Memory B cell (primary cell): Measurements from ENCODE around the gene CFAP73.

Source experiments
- ATAC-seq: fragments of 150-1000 bp; cut with Tn5 transposase; 2 replicates; pipeline ENCODE4 v1.10.0; 2021; ENCODE audit warnings: low read depth, mild to moderate bottlenecking, moderate library complexity
- DNase-seq, 2 donors: peaks; one replicate each; pipeline ENCODE4 v3.0.0; 2022; ENCODE audit warnings: low spot score in 2 of 2
- H3K27ac Mint-ChIP-seq: one replicate; pipeline ENCODE4 v1.8.0; 2022; ENCODE audit warnings: mild to moderate bottlenecking, moderate library complexity, mixed read lengths
- H3K27me3 Mint-ChIP-seq: one replicate; pipeline ENCODE4 v1.8.0; 2022; ENCODE audit warnings: mixed read lengths
- H3K36me3 Mint-ChIP-seq: one replicate; pipeline ENCODE4 v1.8.0; 2022; ENCODE audit warnings: mild to moderate bottlenecking, mixed read lengths
- H3K4me1 Mint-ChIP-seq: one replicate; pipeline ENCODE4 v1.8.0; 2022; ENCODE audit warnings: mixed read lengths
- H3K4me3 Mint-ChIP-seq: one replicate; pipeline ENCODE4 v1.8.0; 2022; ENCODE audit warnings: mild to moderate bottlenecking, moderate library complexity, mixed read lengths
- H3K9me3 Mint-ChIP-seq: one replicate; pipeline ENCODE4 v1.8.0; 2022; ENCODE audit warnings: mixed read lengths

The CFAP73 gene

GRCh38 chr12:113158439-113159203, 9.1 kb downstream of the CFAP73 start:
- Mint-ChIP-seq H3K4me1 (peaks cover 5% of the 10 kb centered on the region), H3K27ac (no peak overlapping the region)
- no peak for ATAC-seq

DNA sequence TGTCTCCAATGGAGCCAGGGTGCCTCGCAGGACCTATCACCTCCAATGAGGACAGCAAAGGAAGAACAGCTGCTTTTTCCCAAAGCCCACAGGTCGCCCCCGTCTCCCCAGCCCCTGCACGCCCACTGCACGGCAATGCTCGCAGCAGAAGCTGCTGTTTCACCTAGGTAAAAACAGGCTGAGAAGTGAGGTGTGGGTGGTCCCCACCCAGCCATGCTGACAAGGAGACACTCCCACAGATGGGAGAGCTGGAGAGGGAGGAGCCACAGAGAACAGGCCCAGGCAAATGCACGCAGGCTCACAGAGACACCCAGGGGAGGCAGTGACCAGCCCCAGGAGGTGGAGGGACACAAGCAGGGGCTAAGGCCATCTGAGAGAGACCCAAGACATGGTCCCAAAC, 10.4 kb downstream of the CFAP73 start:
- no peak for DNase-seq
- no peak overlapping the region for H3K27ac Mint-ChIP-seq
- H3K36me3 Mint-ChIP-seq = peaks cover 35% of the 10 kb centered on the region
- H3K9me3 Mint-ChIP-seq = no peaks in the 10 kb centered on the region
- H3K27me3 Mint-ChIP-seq = peaks cover 2% of the 10 kb centered on the region
- H3K4me3 Mint-ChIP-seq = no peak overlapping the region
- H3K4me1 Mint-ChIP-seq = peaks cover 2% of the 10 kb centered on the region
- ATAC-seq = no peak

More at GRCh38 chr12:113158439-113159203, 9.1 kb downstream of the CFAP73 start:
- Mint-ChIP-seq H3K4me3 (no peak overlapping the region), H3K9me3 (no peaks in the 10 kb centered on the region), H3K27me3 (peaks cover 3% of the 10 kb centered on the region), H3K36me3 (peaks cover 33% of the 10 kb centered on the region)
- no peak for DNase-seq

- DNase-seq (no peak), ATAC-seq (peak; percentile 56)
- Mint-ChIP-seq H3K27me3 (peaks cover under 1% of the 10 kb centered on the region), H3K4me1 (peaks cover 2% of the 10 kb centered on the region), H3K4me3 (no peak overlapping the region), H3K27ac (no peak overlapping the region), H3K9me3 (no peaks in the 10 kb centered on the region), H3K36me3 (peaks cover 42% of the 10 kb centered on the region)
These were observed 12.0 kb downstream of the CFAP73 start for GRCh38 chr12:113161415-113162016.

- ATAC-seq (no peak), DNase-seq (no peak)
- Mint-ChIP-seq H3K4me3 (no peak overlapping the region), H3K27ac (no peak overlapping the region), H3K9me3 (no peaks in the 10 kb centered on the region), H3K36me3 (peaks cover 42% of the 10 kb centered on the region), H3K27me3 (no peaks in the 10 kb centered on the region), H3K4me1 (peaks cover 2% of the 10 kb centered on the region)
These were observed 12.8 kb downstream of the CFAP73 start for GRCh38 chr12:113162102-113163029.

- H3K36me3 Mint-ChIP-seq = peaks cover 36% of the 10 kb centered on the region
- DNase-seq = no peak
- no peak overlapping the region for H3K4me3 Mint-ChIP-seq
- peaks cover 2% of the 10 kb centered on the region for H3K4me1 Mint-ChIP-seq
- no peak for ATAC-seq
- no peaks in the 10 kb centered on the region for H3K27me3 Mint-ChIP-seq
- H3K27ac Mint-ChIP-seq = no peak overlapping the region
- no peaks in the 10 kb centered on the region for H3K9me3 Mint-ChIP-seq
These were observed 13.5 kb downstream of the CFAP73 start for GRCh38 chr12:113163030-113163360.

DNA sequence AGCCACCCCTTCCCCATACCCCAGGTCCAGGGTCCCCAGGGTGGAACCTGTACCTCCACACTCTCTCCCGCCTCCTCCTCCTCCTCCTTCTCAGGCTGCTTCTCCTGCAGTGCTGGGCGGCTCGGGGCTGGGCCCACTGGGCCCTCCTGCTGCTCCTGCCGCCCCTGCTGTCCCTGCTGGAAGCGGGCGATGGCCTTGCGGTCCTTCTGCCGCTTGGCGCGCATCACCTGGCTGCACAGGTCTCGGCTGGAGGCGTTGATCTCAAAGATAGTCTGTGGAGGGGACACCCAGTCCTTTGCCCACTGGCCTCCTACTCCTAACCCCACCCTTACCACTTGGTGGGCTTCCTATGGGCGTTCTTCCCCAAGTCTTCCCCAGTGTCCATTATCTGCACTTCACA, 14.5 kb downstream of the CFAP73 start:
- Mint-ChIP-seq H3K27ac (no peak overlapping the region), H3K4me1 (peaks cover 2% of the 10 kb centered on the region), H3K9me3 (no peaks in the 10 kb centered on the region), H3K27me3 (no peaks in the 10 kb centered on the region), H3K36me3 (peaks cover 32% of the 10 kb centered on the region), H3K4me3 (no peak overlapping the region)
- DNase-seq (no peak), ATAC-seq (no peak)

DNA sequence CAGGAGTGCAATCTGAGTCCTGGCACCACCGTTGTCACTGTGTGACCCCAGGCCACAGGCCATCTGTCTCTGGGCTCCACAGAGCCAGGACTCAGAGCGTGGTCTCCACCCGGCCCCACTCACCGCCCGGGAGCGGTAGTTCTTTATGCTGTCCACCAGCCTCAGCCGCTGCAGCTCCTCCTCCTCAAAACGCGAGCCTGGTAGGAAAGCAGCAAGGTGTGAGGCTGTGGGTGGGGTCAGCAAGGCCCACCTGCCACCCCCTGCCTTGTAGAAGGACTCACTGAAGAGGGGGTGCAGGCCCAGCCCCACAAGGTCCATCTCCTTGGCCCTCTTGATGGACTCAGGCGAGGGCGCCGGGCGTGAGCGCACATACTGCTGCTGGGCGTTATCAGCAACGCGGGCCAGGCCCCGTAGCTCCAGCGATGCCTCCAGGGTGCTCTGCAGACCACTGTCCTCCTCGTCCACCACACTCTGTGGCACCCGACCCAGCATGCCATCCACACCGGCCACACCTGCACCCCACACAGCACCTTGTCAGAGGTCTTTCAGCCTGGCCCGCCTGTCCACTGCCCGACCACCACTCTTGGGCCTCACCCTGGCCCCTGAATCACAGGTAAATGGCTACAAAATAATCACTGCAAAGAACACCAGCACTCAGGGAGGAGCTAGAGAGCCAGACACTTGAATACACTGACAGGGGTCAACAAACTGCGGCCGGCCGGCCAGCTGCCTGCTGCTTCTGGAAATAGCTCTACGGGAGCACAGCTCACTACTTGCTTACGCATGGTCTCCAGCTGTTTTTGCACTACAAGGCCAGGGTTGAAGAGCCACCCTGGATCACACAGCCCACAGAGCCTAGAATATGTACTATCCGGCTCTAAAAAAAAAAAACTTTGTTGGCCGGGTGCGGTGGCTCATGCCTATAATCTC, 16.3 kb downstream of the CFAP73 start:
- Mint-ChIP-seq H3K27ac (no peak overlapping the region), H3K36me3 (peaks cover 30% of the 10 kb centered on the region), H3K4me1 (peaks cover 2% of the 10 kb centered on the region), H3K4me3 (no peak overlapping the region), H3K27me3 (no peaks in the 10 kb centered on the region), H3K9me3 (no peaks in the 10 kb centered on the region)
- DNase-seq (no peak), ATAC-seq (no peak)

GRCh38 chr12:113167868-113168267, 18.3 kb downstream of the CFAP73 start:
- peaks cover 40% of the 10 kb centered on the region for H3K36me3 Mint-ChIP-seq
- no peaks in the 10 kb centered on the region for H3K27me3 Mint-ChIP-seq
- H3K27ac Mint-ChIP-seq = no peak overlapping the region
- DNase-seq = no peak
- ATAC-seq = no peak
- H3K4me1 Mint-ChIP-seq = peaks cover 4% of the 10 kb centered on the region
- H3K9me3 Mint-ChIP-seq = no peaks in the 10 kb centered on the region
- no peak overlapping the region for H3K4me3 Mint-ChIP-seq

- H3K4me1 Mint-ChIP-seq = peaks cover 8% of the 10 kb centered on the region
- no peak overlapping the region for H3K27ac Mint-ChIP-seq
- peaks cover 39% of the 10 kb centered on the region for H3K36me3 Mint-ChIP-seq
- H3K4me3 Mint-ChIP-seq = no peak overlapping the region
- H3K9me3 Mint-ChIP-seq = no peaks in the 10 kb centered on the region
- no peaks in the 10 kb centered on the region for H3K27me3 Mint-ChIP-seq
- DNase-seq = no peak
- no peak for ATAC-seq
These were observed 20.2 kb downstream of the CFAP73 start for GRCh38 chr12:113169697-113170096.

DNA sequence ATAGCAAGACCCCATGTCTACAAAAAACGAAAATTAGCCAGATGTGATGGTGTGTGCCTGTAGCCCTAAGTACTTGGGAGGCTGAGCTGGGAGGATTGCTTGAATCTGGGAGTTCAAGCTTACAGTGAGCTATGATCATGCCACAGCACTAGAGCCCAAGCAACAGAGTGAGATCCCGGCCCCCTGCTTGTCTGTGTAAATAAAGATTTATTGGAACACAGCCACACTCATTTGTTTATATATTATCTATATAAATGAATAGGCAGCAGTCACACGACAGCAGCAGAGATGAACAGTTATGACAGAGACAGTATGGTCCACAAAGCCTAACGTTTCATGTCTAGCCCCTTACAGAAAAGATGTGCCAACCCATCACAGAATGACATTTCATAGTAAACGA, 20.9 kb downstream of the CFAP73 start:
- H3K9me3 Mint-ChIP-seq = no peaks in the 10 kb centered on the region
- H3K27me3 Mint-ChIP-seq = no peaks in the 10 kb centered on the region
- ATAC-seq (no peak), DNase-seq (no peak)
- H3K36me3 Mint-ChIP-seq = peaks cover 37% of the 10 kb centered on the region
- peaks cover 8% of the 10 kb centered on the region for H3K4me1 Mint-ChIP-seq
- no peak overlapping the region for H3K4me3 Mint-ChIP-seq
- no peak overlapping the region for H3K27ac Mint-ChIP-seq

DNA sequence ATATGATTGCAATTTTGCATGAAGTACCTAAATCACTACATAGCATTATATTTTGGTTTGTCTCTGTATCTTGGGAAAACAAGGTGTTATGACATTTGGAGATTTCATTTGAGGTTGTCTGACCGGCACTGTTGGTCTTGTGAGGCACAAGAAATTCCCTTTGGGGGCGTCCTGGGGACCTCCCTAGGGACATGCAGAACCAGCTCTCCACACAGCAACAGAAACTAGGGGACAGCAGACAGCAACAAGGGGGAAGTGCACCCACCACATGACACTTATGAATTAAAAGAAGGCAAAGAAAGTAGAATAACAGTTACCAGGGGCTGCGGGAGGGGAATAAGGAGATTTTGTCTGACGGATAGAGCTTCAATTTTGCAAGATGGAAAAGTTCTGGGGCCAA, 21.4 kb downstream of the CFAP73 start:
- Mint-ChIP-seq H3K4me3 (no peak overlapping the region), H3K27ac (no peak overlapping the region), H3K4me1 (peaks cover 8% of the 10 kb centered on the region), H3K36me3 (peaks cover 35% of the 10 kb centered on the region), H3K9me3 (no peaks in the 10 kb centered on the region), H3K27me3 (no peaks in the 10 kb centered on the region)
- ATAC-seq (no peak), DNase-seq (no peak)

DNA sequence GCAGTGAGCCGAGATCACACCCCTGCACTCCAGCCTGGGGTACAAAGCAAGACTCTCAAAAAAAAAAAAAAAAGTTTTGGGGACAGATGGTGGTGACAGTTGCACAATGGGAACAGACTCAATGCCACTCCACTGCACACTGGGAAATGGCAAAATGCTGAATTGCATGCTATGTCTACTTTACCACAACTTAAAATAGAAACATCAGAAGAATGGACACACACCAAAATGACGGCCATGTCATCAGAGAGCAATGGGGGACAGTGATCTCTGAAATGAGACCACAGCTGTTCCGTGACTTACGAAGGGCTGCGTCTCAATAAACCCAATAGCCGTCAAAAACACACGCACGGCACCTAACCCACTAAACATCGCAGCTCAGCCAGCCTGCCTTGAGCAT, 22.0 kb downstream of the CFAP73 start:
- peaks cover 8% of the 10 kb centered on the region for H3K4me1 Mint-ChIP-seq
- no peak overlapping the region for H3K27ac Mint-ChIP-seq
- peaks cover 34% of the 10 kb centered on the region for H3K36me3 Mint-ChIP-seq
- DNase-seq (no peak), ATAC-seq (no peak)
- H3K4me3 Mint-ChIP-seq = no peak overlapping the region
- no peaks in the 10 kb centered on the region for H3K9me3 Mint-ChIP-seq
- H3K27me3 Mint-ChIP-seq = no peaks in the 10 kb centered on the region

GRCh38 chr12:113172185-113172584, 22.7 kb downstream of the CFAP73 start:
- ATAC-seq (no peak), DNase-seq (no peak)
- Mint-ChIP-seq H3K36me3 (peaks cover 37% of the 10 kb centered on the region), H3K4me1 (peaks cover 8% of the 10 kb centered on the region), H3K27ac (no peak overlapping the region), H3K4me3 (no peak overlapping the region), H3K27me3 (no peaks in the 10 kb centered on the region), H3K9me3 (no peaks in the 10 kb centered on the region)
